Mucosa of stomach (tissue), 1 donor: ENCODE data around the gene PIM1.
"Not testable (repeated sequence)": the region's sequence is repeated elsewhere in the genome, so short reads cannot be mapped to it uniquely, and the experiment has no call there.

Source experiments
- H3K27me3 ChIP-seq: one replicate; pipeline ENCODE4 v1.7.0; 2013; ENCODE audit warnings: mild to moderate bottlenecking, low read length; ENCODE audit not compliant: control insufficient read depth, insufficient read depth
- H3K36me3 ChIP-seq: one replicate; pipeline ENCODE4 v1.7.0; 2013; ENCODE audit warnings: low read length; ENCODE audit not compliant: control insufficient read depth, insufficient read depth
- H3K4me1 ChIP-seq: one replicate; pipeline ENCODE4 v1.7.0; 2013; ENCODE audit warnings: mild to moderate bottlenecking, low read length; ENCODE audit not compliant: control insufficient read depth, insufficient read depth
- H3K4me3 ChIP-seq: one replicate; pipeline ENCODE4 v1.7.0; 2013; ENCODE audit warnings: low read length
- H3K9ac ChIP-seq: one replicate; pipeline ENCODE4 v1.7.0; 2013; ENCODE audit warnings: mild to moderate bottlenecking, low read length, moderate library complexity
- H3K9me3 ChIP-seq: one replicate; pipeline ENCODE4 v1.7.0; 2013; ENCODE audit warnings: mild to moderate bottlenecking, low read length, moderate library complexity; ENCODE audit not compliant: control insufficient read depth
- donor health status: Pancreatic carcinoma.

The PIM1 gene

GRCh38 chr6:37190159-37190535 lies 20.2 kb downstream of the PIM1 start:
- no peaks in the 10 kb centered on the region for H3K4me1 ChIP-seq
- no peaks in the 10 kb centered on the region for H3K36me3 ChIP-seq
- H3K9me3 ChIP-seq = no peaks in the 10 kb centered on the region
- H3K4me3 ChIP-seq = no peak overlapping the region
- H3K27me3 ChIP-seq = no peaks in the 10 kb centered on the region
- no peak overlapping the region for H3K9ac ChIP-seq

- Histone ChIP-seq H3K4me3 (no peak overlapping the region), H3K4me1 (no peaks in the 10 kb centered on the region), H3K36me3 (no peaks in the 10 kb centered on the region), H3K27me3 (no peaks in the 10 kb centered on the region), H3K9ac (no peak overlapping the region), H3K9me3 (no peaks in the 10 kb centered on the region)
Measured at GRCh38 chr6:37192666-37193065, 22.7 kb downstream of the PIM1 start.

GRCh38 chr6:37194886-37195285 lies 24.9 kb downstream of the PIM1 start:
- H3K4me3 ChIP-seq, H3K4me1 ChIP-seq, H3K36me3 ChIP-seq, H3K27me3 ChIP-seq, H3K9me3 ChIP-seq, H3K9ac ChIP-seq: not testable (repeated sequence)

- H3K27me3 ChIP-seq, H3K4me3 ChIP-seq, H3K36me3 ChIP-seq, H3K9ac ChIP-seq, H3K4me1 ChIP-seq, H3K9me3 ChIP-seq: not testable (repeated sequence)
Measured at GRCh38 chr6:37196451-37196850, 26.5 kb downstream of the PIM1 start.

- H3K36me3 ChIP-seq = no peaks in the 10 kb centered on the region
- H3K9ac ChIP-seq = no peak overlapping the region
Measured at GRCh38 chr6:37200085-37200484, 30.1 kb downstream of the PIM1 start.

GRCh38 chr6:37201726-37202125 lies 31.8 kb downstream of the PIM1 start:
- Histone ChIP-seq H3K4me1 (peaks cover 8% of the 10 kb centered on the region), H3K27me3 (peaks cover 4% of the 10 kb centered on the region), H3K9ac (no peak overlapping the region), H3K9me3 (no peaks in the 10 kb centered on the region), H3K4me3 (no peak overlapping the region), H3K36me3 (no peaks in the 10 kb centered on the region)

More at GRCh38 chr6:37200085-37200484, 30.1 kb downstream of the PIM1 start:
- Histone ChIP-seq H3K9me3 (no peaks in the 10 kb centered on the region), H3K4me3 (no peak overlapping the region), H3K27me3 (peaks cover 4% of the 10 kb centered on the region), H3K4me1 (peaks cover 8% of the 10 kb centered on the region)

GRCh38 chr6:37202788-37203491 lies 33.0 kb downstream of the PIM1 start:
- Histone ChIP-seq H3K9ac (no peak overlapping the region), H3K9me3 (no peaks in the 10 kb centered on the region), H3K4me1 (peaks cover 8% of the 10 kb centered on the region), H3K27me3 (peaks cover 4% of the 10 kb centered on the region), H3K4me3 (no peak overlapping the region), H3K36me3 (no peaks in the 10 kb centered on the region)

- Histone ChIP-seq H3K9me3 (no peaks in the 10 kb centered on the region), H3K27me3 (peaks cover 4% of the 10 kb centered on the region), H3K4me3 (no peak overlapping the region), H3K9ac (no peak overlapping the region), H3K36me3 (no peaks in the 10 kb centered on the region), H3K4me1 (peaks cover 8% of the 10 kb centered on the region)
Measured at GRCh38 chr6:37204014-37204751, 34.2 kb downstream of the PIM1 start.

- peaks cover 8% of the 10 kb centered on the region for H3K4me1 ChIP-seq
- H3K4me3 ChIP-seq = no peak overlapping the region
- H3K9me3 ChIP-seq = no peaks in the 10 kb centered on the region
- H3K36me3 ChIP-seq = no peaks in the 10 kb centered on the region
- no peak overlapping the region for H3K9ac ChIP-seq
- H3K27me3 ChIP-seq = peaks cover 4% of the 10 kb centered on the region
Measured at GRCh38 chr6:37205175-37205996, 35.4 kb downstream of the PIM1 start.

GRCh38 chr6:37205997-37206340 lies 36.0 kb downstream of the PIM1 start:
- Histone ChIP-seq H3K4me1 (peaks cover 8% of the 10 kb centered on the region), H3K27me3 (peaks cover 4% of the 10 kb centered on the region), H3K36me3 (no peaks in the 10 kb centered on the region), H3K9me3 (no peaks in the 10 kb centered on the region), H3K9ac (no peak overlapping the region), H3K4me3 (no peak overlapping the region)

- H3K9ac ChIP-seq = no peak overlapping the region
- no peak overlapping the region for H3K4me3 ChIP-seq
- H3K36me3 ChIP-seq = no peaks in the 10 kb centered on the region
- peaks cover 4% of the 10 kb centered on the region for H3K27me3 ChIP-seq
- H3K9me3 ChIP-seq = no peaks in the 10 kb centered on the region
- peaks cover 8% of the 10 kb centered on the region for H3K4me1 ChIP-seq
Measured at GRCh38 chr6:37206622-37207021, 36.7 kb downstream of the PIM1 start.

GRCh38 chr6:37207903-37208456 lies 38.0 kb downstream of the PIM1 start:
- Histone ChIP-seq H3K9me3 (no peaks in the 10 kb centered on the region), H3K27me3 (no peaks in the 10 kb centered on the region), H3K9ac (no peak overlapping the region), H3K4me1 (no peaks in the 10 kb centered on the region), H3K36me3 (no peaks in the 10 kb centered on the region), H3K4me3 (no peak overlapping the region)
